PC-9 (cell line): ENCODE results near the gene SHISA9. TPM values are rescaled to one million over a fixed set of nuclear protein-coding genes. Genes with fewer than 3 reads are reported as not detected.

Experiments used
- BruUV-seq: library from RNA; stranded (reverse); fragments of 400-500 nt; replicated peaks from 2 replicates; lab custom pipeline; 2021; lab: Mats Ljungman, UMichigan
- CTCF ChIA-PET: fragments of 300-600 bp; sonication (Branson Sonifier 250); formaldehyde crosslinking; loops from one replicate; lab custom pipeline; 2022; ENCODE audit warnings: antibody characterized with exemption; lab: Charles Lee
- POLR2A ChIA-PET: fragments of 300-600 bp; sonication (Branson Sonifier 250); formaldehyde crosslinking; loops from one replicate; lab custom pipeline; 2022; ENCODE audit warnings: antibody characterized with exemption; ENCODE audit not compliant: unreplicated experiment; lab: Charles Lee
- DNase-seq, 2 experiments: peaks; one replicate each; pipeline versions ENCODE4 v3.0.0 to v3.0.0-alpha.2; 2015 to 2022; ENCODE audit warnings: mixed read lengths in 1 of 2
- H2AFZ ChIP-seq: fragments of 200-600 bp; sonication (generic); 2 replicates; pipeline ENCODE4 v1.8.1; 2017; ENCODE audit warnings: antibody characterized with exemption
- H3F3A ChIP-seq: fragments of 200-600 bp; sonication (generic); 2 replicates; pipeline ENCODE4 v1.8.1; 2017; ENCODE audit warnings: antibody characterized with exemption, mild to moderate bottlenecking, low read depth; ENCODE audit not compliant: insufficient read depth
- H3K27ac ChIP-seq: fragments of 200-600 bp; sonication (generic); 2 replicates; pipeline ENCODE4 v1.6.1; 2016; ENCODE audit warnings: mixed run types
- H3K27me3 ChIP-seq: fragments of 200-600 bp; sonication (generic); 2 replicates; pipeline ENCODE4 v1.6.1; 2016; ENCODE audit warnings: low read depth, mixed run types; ENCODE audit not compliant: insufficient read depth
- H3K36me3 ChIP-seq: fragments of 200-600 bp; sonication (generic); 2 replicates; pipeline ENCODE4 v1.6.1; 2016; ENCODE audit warnings: low read depth, mixed run types
- H3K4me1 ChIP-seq: fragments of 200-600 bp; sonication (generic); replicated peaks from 2 replicates; pipeline ENCODE4 v1.6.1; 2016; ENCODE audit warnings: mixed run types; ENCODE audit not compliant: insufficient read depth
- H3K4me2 ChIP-seq: fragments of 200-600 bp; sonication (generic); 2 replicates; pipeline ENCODE4 v1.6.1; 2017; ENCODE audit warnings: mixed run types
- H3K4me3 ChIP-seq: fragments of 200-600 bp; sonication (generic); 2 replicates; pipeline ENCODE4 v1.6.1; 2016; ENCODE audit warnings: mixed run types
- H3K79me2 ChIP-seq: fragments of 200-600 bp; sonication (generic); 2 replicates; pipeline ENCODE4 v1.6.1; 2017; ENCODE audit warnings: low read depth, mixed run types
- H3K9me2 ChIP-seq: fragments of 200-600 bp; sonication (generic); 2 replicates; pipeline ENCODE4 v1.8.1; 2017; ENCODE audit warnings: mild to moderate bottlenecking; ENCODE audit not compliant: insufficient read depth
- H3K9me3 ChIP-seq: fragments of 200-600 bp; sonication (generic); 2 replicates; pipeline ENCODE4 v1.8.1; 2016; ENCODE audit warnings: low read depth; ENCODE audit not compliant: insufficient read depth
- H4K20me1 ChIP-seq: fragments of 200-600 bp; sonication (generic); 2 replicates; pipeline ENCODE4 v1.8.1; 2017; ENCODE audit not compliant: insufficient read depth
- CTCF ChIP-seq: fragments of 200-600 bp; sonication (generic); conservative IDR thresholded peaks from 2 replicates; pipeline ENCODE4 v1.6.1; 2017; ENCODE audit warnings: mixed run types, antibody characterized with exemption, mild to moderate bottlenecking, moderate library complexity
- EZH2 ChIP-seq: fragments of 200-600 bp; sonication (generic); IDR thresholded peaks from 2 replicates; pipeline ENCODE4 v1.8.0; 2017; ENCODE audit warnings: antibody characterized with exemption, low read depth
- intact Hi-C: fragments of 100-400 bp; cut with micrococcal nuclease; formaldehyde crosslinking; loops from one replicate; pipeline ENCODE4 v1.10.0; 2022; ENCODE audit not compliant: unreplicated experiment
- total RNA-seq: library from RNA; stranded (reverse); gene quantifications from 2 replicates; pipeline ENCODE4 v1.2.3, GENCODE V29; 2021

SHISA9 gene
- total RNA-seq, 1 experiment from 2014 or later, result 80.5 TPM

GRCh38 chr16:13042291-13042685 lies 140.9 kb downstream of the SHISA9 start:
- Histone ChIP-seq H4K20me1 (peaks cover 94% of the 10 kb centered on the region), H3K79me2 (peaks cover 92% of the 10 kb centered on the region), H3K4me1 (0 out of 2 replicates have a peak, but pooled peaks cover 4% of the 10 kb centered on the region), H2AFZ (no peak overlapping the region), H3K27me3 (no peaks in the 10 kb centered on the region), H3K27ac (no peak overlapping the region), H3F3A (0 out of 2 replicates have a peak, but pooled peaks cover 5% of the 10 kb centered on the region), H3K4me2 (no peak overlapping the region), H3K36me3 (no peaks in the 10 kb centered on the region), H3K9me2 (no peaks in the 10 kb centered on the region), H3K4me3 (no peak overlapping the region), H3K9me3 (no peaks in the 10 kb centered on the region)
- POLR2A ChIA-PET, result no interaction called here
- CTCF ChIA-PET, result no interaction called here
- intact Hi-C loops, result no loop called here
- DNase-seq, result no peak
- BruUV-seq, result no TSS peak
- TF ChIP-seq CTCF, result no peak
- no peak for TF ChIP-seq EZH2

DNA sequence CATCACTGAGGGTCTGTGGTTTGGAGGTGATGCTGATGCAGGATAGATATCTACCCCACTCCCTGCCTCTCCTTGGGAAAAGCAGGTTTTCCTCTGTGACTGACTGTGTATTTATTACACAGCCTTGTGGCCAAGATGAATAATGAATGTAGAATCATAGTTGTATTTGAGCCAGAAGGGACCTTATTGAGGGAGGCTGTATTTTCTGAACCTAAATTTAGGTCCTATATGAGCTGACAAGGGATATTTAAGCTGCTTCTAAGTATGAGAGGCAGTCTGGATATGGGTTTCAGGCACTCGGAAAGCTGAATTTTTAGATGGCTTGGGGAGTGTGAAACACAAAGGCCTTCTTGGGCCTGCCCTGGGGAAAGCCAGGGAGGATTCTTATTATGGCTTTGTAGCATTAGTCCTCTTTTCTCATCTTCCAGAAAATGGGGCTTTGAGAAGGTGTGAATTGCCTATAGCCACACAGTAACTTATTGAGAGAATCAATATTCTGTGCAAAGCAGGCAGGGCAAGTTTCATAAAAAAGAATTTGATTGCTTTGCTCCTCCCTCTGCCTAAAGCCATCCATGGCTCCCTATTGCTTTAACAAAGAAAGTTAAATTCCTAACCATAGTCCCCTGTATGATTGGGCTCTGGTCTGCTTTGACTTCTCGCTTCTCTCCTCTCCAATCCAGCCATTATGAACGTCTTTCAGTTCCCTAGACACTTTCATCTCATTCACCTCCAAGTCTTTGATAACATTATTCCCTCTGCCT lies 144.8 kb downstream of the SHISA9 start:
- BruUV-seq, result no TSS peak
- Histone ChIP-seq H3K4me2 (no peak overlapping the region), H3K4me3 (no peak overlapping the region), H3K27me3 (no peaks in the 10 kb centered on the region), H3K9me3 (peaks cover 11% of the 10 kb centered on the region), H3K9me2 (no peaks in the 10 kb centered on the region), H3K27ac (no peak overlapping the region), H3F3A (0 out of 2 replicates have a peak, but pooled peaks cover 4% of the 10 kb centered on the region), H3K79me2 (peaks cover 74% of the 10 kb centered on the region), H3K36me3 (peaks cover 7% of the 10 kb centered on the region; the same call in 1 of the 2 replicates), H2AFZ (no peak overlapping the region), H4K20me1 (peaks cover 65% of the 10 kb centered on the region), H3K4me1 (no peaks in the 10 kb centered on the region)
- ChIA-PET CTCF (interaction anchor here (0.6 kb wide), 1 partner anchor 147 kb away, joined by 3 read pairs; no protein-coding TSS in a partner anchor), POLR2A (no interaction called here)
- TF ChIP-seq EZH2, result no peak
- TF ChIP-seq CTCF, result no peak
- DNase-seq, result no peak
- intact Hi-C loops, result no loop called here

GRCh38 chr16:13047276-13047675 lies 145.9 kb downstream of the SHISA9 start:
- Histone ChIP-seq H3K27ac (no peak overlapping the region), H3K9me3 (peaks cover 11% of the 10 kb centered on the region), H3K4me3 (no peak overlapping the region), H3K4me1 (no peaks in the 10 kb centered on the region), H3K79me2 (peaks cover 63% of the 10 kb centered on the region), H3K27me3 (no peaks in the 10 kb centered on the region), H4K20me1 (peaks cover 55% of the 10 kb centered on the region), H3K36me3 (peaks cover 7% of the 10 kb centered on the region; the same call in 1 of the 2 replicates), H3K9me2 (no peaks in the 10 kb centered on the region), H2AFZ (no peak overlapping the region), H3F3A (0 out of 2 replicates have a peak, but pooled peaks cover 4% of the 10 kb centered on the region), H3K4me2 (no peak overlapping the region)
- BruUV-seq, result no TSS peak
- intact Hi-C loops, result no loop called here
- no peak for DNase-seq
- CTCF ChIA-PET, result no interaction called here
- POLR2A ChIA-PET, result no interaction called here
- TF ChIP-seq EZH2 (no peak), CTCF (no peak)
